ENCODE measurements around the gene TTC21A. TPM values are rescaled to one million over a fixed set of nuclear protein-coding genes. Genes with fewer than 3 reads are reported as not detected.
"Not testable (repeated sequence)": the region's sequence is repeated elsewhere in the genome, so short reads cannot be mapped to it uniquely, and the experiment has no call there.

Gene TTC21A
- total and polyA plus RNA-seq, 3 donors from 2014 or later = 74.3 to 266 (median 101) TPM

DNA sequence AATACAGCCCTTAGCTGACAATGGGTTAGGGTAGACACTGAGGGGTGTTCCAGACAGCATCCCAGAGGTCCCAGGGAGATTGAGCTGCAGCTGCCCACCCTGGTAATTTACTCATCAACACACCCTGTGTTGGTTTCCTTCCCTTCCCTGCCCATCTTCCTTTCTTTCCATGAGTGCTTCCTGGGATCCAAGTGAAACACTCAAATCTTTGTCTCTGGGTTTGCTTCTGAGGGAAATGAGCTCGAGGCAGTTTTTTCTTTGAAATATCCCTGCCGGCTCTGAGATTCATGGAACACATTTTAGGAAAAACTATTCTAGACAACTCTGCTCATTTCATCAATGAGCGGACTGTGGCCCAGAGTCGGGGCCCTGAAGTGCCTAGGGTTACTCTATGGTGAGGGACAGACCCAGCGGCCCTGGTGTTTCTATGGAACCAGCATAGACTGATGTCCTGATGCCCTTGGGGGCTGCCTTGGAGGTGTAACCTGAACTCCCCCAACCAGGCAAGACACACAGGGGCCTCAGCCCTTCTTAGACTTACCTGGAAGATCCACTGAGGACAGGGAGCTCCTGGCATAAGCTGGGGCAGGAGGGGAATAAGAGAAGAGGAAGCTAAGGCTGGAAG, 60.8 kb downstream of the TTC21A start:
- no peaks in the 10 kb centered on the region for H3K9me3 ChIP-seq
- no peaks in the 10 kb centered on the region for H3K4me1 ChIP-seq
- H3K36me3 ChIP-seq (ENCODE audit: low read depth, missing control alignments) = no peaks in the 10 kb centered on the region
- no peak for TF ChIP-seq POLR2A (IDR thresholded peaks at IDR 0.05)
- TF ChIP-seq, protein P1, sequence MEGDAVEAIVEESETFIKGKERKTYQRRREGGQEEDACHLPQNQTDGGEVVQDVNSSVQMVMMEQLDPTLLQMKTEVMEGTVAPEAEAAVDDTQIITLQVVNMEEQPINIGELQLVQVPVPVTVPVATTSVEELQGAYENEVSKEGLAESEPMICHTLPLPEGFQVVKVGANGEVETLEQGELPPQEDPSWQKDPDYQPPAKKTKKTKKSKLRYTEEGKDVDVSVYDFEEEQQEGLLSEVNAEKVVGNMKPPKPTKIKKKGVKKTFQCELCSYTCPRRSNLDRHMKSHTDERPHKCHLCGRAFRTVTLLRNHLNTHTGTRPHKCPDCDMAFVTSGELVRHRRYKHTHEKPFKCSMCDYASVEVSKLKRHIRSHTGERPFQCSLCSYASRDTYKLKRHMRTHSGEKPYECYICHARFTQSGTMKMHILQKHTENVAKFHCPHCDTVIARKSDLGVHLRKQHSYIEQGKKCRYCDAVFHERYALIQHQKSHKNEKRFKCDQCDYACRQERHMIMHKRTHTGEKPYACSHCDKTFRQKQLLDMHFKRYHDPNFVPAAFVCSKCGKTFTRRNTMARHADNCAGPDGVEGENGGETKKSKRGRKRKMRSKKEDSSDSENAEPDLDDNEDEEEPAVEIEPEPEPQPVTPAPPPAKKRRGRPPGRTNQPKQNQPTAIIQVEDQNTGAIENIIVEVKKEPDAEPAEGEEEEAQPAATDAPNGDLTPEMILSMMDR (IDR thresholded peaks at IDR 0.05) = no peak
- intact Hi-C loops (cut with DNase I; ENCODE audit: low total_unique reads) = no loop called here
- no peak for DNase-seq
- WGBS, 2 donors = 91 to 95% methylated on average over 5 of the region's 5 CpGs
- H3K27ac ChIP-seq = no peak overlapping the region
- H3K27me3 ChIP-seq = no peaks in the 10 kb centered on the region
- H3K4me3 ChIP-seq = no peak overlapping the region

DNA sequence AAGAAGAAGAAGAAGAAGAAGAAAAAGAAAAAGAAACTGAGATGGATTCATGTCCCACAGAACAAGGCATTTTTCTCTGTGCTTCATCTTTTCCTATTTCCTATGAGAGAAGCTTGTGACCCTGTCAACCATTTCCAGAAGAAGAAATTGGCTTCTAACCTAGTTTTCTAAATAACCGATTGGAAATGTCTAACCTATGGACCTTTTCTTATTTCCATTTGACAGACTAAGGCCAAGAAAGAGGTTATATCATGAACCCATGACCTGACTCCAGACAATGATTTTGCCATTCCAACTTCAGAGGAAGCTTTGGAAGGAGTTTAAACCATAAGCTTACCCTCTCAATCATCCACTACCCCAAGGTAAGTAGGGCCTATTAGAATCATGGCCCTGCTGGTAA, 62.2 kb downstream of the TTC21A start:
- Histone ChIP-seq H3K27ac (no peak overlapping the region), H3K4me3 (no peak overlapping the region), H3K4me1 (no peaks in the 10 kb centered on the region), H3K27me3 (no peaks in the 10 kb centered on the region), H3K9me3 (no peaks in the 10 kb centered on the region), H3K36me3 (ENCODE audit: low read depth, missing control alignments) (no peaks in the 10 kb centered on the region)
- DNase-seq = no peak
- WGBS, 2 donors = 84 to 85% methylated on average over 1 of the region's 1 CpG
- TF ChIP-seq, protein P1 (IDR thresholded peaks at IDR 0.05) = no peak
- TF ChIP-seq POLR2A (IDR thresholded peaks at IDR 0.05) = no peak
- intact Hi-C loops (cut with DNase I; ENCODE audit: low total_unique reads) = no loop called here

DNA sequence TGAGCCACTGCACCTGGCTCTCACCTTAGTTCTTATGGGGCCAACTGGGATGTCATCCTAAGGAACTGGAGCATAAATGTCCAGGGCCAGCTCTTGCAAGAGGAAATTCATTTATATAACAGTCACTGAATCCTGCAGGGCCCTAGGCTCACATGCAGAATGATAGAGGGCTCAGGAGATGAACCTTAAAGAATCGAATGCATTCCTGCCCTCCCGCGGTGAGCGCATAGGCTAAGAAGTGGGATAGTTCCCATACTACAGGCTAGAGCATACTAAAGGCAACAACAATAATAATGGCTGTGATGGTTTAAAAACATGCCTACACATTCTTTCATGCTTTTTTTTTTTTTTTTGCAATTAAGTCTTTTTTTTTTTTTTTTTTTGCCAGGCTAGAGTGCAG, 63.0 kb downstream of the TTC21A start:
- H3K4me1 ChIP-seq = no peaks in the 10 kb centered on the region
- TF ChIP-seq, protein P1 (IDR thresholded peaks at IDR 0.05) = no peak
- no peak for TF ChIP-seq POLR2A (IDR thresholded peaks at IDR 0.05)
- H3K36me3 ChIP-seq (ENCODE audit: low read depth, missing control alignments) = no peaks in the 10 kb centered on the region
- WGBS, 2 donors = 81 to 83% methylated on average over 4 of the region's 4 CpGs
- intact Hi-C loops (cut with DNase I; ENCODE audit: low total_unique reads) = no loop called here
- H3K4me3 ChIP-seq = no peak overlapping the region
- no peaks in the 10 kb centered on the region for H3K9me3 ChIP-seq
- H3K27me3 ChIP-seq = no peaks in the 10 kb centered on the region
- no peak for DNase-seq
- H3K27ac ChIP-seq = no peak overlapping the region

DNA sequence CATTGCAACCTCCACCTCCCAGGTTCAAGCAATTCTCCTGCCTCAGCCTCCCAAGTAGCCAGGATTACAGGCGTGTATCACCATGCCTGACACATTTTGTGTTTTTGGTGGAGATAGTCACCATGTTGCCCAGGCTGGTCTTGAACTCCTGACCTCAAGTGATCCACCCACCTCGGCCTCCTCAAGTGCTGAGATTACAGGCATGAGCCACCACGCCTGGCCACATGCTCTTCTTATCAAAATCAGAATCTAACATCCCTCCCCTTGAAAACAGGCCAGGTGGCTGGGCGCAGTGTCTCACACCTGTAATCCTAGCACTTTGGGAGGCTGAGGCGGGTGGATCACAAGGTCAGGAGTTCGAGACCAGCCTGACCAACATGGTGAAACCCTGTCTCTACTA, 63.4 kb downstream of the TTC21A start:
- H3K27ac ChIP-seq; H3K9me3 ChIP-seq; DNase-seq; H3K4me3 ChIP-seq; H3K36me3 ChIP-seq (ENCODE audit: low read depth, missing control alignments); intact Hi-C loops (cut with DNase I; ENCODE audit: low total_unique reads); H3K4me1 ChIP-seq; H3K27me3 ChIP-seq: not testable (repeated sequence)
- WGBS, 2 donors = 89 to 90% methylated on average over 6 of the region's 6 CpGs

DNA sequence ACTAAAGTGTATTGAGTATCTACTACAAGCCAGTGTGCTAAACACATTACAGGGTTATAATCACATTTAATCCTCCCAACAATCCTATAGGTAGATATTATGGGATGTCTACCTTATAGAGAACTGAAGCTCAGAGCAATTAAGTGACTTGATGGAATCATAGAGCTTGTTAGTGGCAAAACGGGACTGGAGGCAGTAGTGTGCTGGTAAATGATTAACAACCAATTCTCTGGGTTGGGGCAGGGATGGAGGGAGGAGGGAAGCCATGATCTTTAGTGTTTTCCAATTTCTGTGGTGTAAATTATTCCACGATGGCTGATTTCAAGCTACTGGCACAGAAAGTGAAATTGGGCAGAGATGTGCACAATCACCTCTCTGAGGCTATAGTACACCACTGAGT, 64.4 kb downstream of the TTC21A start:
- intact Hi-C loops (cut with DNase I; ENCODE audit: low total_unique reads) = no loop called here
- TF ChIP-seq POLR2A (IDR thresholded peaks at IDR 0.05) = no peak
- TF ChIP-seq, protein P1 (IDR thresholded peaks at IDR 0.05) = no peak
- Histone ChIP-seq H3K9me3 (no peaks in the 10 kb centered on the region), H3K36me3 (ENCODE audit: low read depth, missing control alignments) (no peaks in the 10 kb centered on the region), H3K27ac (no peak overlapping the region), H3K4me3 (no peak overlapping the region), H3K4me1 (no peaks in the 10 kb centered on the region), H3K27me3 (no peaks in the 10 kb centered on the region)
- no peak for DNase-seq
- whole genome bisulfite sequencing, 2 donors = 75 to 87% methylated on average over 2 of the region's 2 CpGs
